Measurements from ENCODE around the gene PARP8.

PARP8 gene

DNA sequence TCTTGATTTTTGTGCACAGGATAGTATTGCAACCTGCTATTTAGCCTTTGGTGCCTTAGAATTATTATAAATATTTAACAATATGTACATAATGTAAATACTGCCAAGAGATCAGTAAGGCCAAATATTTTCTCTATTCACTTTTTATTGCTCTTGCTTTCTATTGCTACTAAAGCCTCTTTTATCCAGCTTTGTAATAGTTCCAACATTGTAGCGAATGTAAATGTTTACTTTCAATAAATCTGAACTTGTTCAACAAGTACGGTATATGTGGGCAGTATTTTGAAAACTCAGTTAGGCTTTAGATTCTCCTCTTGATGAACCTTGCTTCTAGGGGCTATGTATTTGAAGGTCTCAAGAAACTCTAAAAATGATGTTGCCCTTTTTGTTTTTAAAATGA is 179.8 kb downstream of the PARP8 start:
- no peak for DNase-seq (ENCODE audit: low read depth)

DNA sequence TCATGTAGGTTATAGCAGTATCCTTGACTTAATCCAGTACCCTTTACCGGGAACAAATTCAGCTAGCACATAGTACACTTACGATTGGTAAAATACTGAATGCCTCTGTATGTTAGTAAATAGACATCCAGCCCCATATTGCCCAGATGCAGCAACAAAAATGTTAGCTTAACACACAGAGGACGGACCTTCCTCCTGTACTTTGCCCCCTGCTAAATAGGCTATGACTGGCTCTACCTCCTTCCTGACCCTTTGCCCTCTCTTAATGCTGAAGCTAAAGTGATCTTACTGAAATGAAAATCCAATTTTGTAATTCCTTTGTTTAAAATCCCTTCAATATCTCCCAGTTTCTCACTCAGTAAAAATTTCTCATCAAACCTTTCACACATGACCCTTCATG is 183.1 kb downstream of the PARP8 start:
- no peak for DNase-seq (ENCODE audit: low read depth)

DNA sequence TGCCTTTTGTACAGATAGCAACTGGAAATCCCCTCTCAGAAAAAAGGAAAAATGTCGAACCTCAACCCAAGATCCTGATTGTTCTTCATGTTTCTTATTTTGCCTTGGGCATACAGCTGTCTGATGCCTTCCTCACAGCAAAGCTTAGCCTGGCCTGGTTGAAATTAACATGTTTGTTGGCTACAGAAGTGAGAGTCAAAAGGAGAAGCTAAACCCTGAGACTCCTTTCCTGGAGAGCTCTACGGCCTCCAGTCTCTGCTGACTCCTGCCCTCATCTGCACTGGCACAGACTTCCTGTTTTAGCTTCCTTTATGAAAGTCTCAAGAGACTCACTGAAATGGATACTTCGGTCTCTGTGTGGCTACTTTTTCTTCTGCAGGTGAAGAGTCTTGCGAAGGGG is 186.7 kb downstream of the PARP8 start:
- no peak for DNase-seq (ENCODE audit: low read depth)

DNA sequence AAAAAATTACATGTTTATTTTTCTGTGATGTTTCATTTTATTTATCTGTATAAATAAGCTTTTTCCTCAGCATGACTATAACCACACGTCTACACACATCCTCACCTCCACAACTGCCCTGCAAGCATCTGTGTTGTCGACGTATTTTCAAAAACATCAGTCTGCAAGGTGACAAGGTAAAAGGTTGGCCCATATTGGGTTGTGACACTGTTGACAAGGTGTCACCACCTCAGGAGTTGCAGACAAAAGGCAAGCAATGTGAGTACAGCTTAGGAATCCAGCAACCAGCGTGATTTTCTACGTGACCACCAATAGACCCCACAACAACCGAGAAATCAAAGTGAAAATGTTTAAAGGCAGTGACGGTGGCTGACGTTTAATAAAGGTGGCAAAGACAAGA is 187.6 kb downstream of the PARP8 start:
- DNase-seq (ENCODE audit: low read depth) = no peak

DNA sequence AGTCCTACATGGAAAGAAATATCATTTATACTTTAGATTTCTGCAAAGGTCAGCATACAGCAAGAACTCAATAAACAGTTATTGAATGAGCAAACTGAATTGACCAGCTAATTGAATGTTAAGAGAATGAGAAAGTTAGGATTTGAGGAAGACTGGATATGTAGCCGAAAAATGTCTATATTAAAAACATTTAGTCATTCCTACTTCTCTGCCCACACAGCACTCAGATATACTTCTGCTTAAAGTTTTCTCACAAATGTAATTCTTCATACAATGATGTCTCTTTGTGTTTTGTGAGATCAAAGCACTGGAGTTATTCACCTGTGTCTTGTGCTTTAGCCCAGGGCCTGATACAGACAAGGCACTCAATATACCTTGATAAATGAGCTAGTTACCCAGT is 188.6 kb downstream of the PARP8 start:
- no peak for DNase-seq (ENCODE audit: low read depth)

DNA sequence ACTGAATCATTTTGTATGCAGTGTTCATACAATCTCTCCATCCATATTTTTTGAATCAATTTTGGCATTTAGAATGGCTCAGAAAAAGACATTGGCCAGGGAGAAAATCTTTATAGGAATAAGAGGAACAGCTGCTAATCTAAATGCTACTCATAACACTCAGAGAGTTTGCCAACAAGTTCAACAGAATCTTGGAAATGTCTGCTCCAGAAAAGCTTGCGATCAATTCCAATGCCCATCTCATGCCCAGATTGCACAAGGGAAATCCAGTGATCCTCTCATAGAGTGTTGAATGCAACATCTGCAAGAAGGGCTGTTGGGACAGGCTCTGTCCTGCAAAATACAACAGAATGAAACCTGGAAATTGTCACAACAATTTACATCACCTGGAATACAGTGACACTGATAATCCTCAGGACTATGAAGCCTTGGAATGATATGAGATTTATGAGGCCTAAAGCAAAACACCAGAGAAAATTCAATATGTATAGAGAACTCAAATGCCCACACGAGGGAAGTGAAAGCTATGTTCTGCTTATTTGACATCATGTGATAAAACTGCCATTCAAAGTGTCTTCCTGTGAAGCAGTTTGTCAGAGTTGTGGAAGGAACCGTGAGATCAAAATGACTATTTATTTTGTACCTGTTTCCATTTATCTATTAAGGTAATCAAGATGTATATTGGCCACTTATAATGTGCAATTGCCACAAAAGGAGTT is 190.1 kb downstream of the PARP8 start:
- DNase-seq (ENCODE audit: low read depth) = no peak

DNA sequence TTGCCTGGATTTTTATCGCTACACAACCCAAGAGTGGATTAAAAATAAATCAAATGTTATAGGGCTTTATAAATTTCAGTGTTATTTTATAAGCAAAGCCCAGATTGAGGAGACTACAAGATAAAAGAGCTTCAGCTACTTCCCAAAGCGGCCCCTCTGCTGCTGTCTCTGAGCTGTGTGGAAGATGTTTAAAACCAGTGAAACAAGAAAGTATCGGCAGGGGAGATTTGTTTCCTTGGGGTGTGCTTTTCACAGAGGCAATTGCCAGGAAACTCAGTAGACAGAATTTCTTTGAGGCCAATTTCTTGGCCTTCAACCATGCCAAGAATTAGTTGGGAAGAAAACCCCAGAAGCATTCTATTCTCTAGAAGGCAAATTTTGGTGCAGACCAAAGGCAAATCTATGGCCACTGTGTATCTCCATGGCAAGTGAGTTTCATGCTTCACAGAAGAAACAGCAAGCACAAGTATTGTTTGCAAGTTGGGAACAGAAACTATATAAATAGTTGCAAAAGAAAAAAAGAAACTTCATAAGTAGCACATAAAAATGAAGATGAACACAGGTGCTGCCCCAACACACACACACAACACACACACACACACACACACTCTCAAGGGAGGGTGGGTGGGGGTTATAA is 197.2 kb downstream of the PARP8 start:
- DNase-seq (ENCODE audit: low read depth) = no peak

DNA sequence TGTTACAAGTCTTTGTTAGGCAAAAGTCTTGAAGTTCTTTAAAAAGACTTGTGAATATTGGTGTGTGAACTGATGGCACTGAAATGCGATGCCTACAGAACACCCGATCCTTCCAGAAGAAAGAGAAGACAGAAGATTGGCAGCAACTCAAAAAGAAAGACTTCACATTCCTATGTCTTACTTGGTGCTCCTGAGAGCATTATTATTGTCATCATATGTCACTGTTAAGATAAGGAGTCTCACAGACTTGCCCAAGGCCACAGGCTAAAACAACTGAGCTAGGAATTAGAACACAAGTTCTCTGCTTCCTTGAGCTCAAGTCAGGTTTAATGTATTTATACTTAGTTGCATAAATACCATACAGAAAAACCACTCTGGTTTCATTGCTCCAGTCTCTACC is 198.0 kb downstream of the PARP8 start:
- DNase-seq (ENCODE audit: low read depth) = no peak

DNA sequence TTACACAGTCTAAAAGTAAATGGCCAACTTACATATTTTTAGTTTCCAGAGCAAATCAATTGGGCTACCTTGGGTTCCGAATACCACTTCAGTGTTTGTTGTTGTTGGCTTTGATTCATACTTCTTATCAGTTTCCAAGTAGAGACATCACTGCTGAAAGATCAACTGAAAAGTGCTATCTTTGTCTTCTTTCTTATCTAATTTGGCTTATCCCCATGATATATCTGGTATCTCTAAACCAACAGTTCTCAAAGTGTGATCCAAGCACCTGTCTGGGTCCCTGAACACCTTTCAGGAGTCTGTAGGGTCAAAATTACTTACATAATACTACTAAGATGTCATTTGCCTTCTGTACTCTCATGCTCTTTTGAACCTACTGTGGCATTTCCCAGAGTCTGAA is 200.0 kb downstream of the PARP8 start:
- DNase-seq (ENCODE audit: low read depth) = no peak

DNA sequence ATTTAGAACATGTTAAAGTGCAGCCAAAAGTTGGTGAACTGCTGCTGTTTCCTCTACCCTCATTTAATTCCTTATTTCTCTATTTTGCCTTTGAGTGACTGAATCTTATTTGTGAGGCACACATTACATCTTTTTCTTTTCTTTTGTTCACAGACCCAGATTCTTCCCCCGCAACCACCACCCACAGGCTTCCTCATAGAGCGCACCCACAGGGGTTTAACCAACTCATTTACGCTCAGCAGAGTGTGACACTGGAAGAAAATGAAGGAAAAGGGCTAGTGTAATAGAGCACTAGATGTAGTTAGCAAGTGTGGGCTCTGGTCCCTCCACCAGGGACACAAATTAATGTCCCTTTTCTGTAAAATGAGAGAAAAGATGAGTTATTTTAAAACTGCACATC is 200.7 kb downstream of the PARP8 start:
- DNase-seq (ENCODE audit: low read depth) = no peak

DNA sequence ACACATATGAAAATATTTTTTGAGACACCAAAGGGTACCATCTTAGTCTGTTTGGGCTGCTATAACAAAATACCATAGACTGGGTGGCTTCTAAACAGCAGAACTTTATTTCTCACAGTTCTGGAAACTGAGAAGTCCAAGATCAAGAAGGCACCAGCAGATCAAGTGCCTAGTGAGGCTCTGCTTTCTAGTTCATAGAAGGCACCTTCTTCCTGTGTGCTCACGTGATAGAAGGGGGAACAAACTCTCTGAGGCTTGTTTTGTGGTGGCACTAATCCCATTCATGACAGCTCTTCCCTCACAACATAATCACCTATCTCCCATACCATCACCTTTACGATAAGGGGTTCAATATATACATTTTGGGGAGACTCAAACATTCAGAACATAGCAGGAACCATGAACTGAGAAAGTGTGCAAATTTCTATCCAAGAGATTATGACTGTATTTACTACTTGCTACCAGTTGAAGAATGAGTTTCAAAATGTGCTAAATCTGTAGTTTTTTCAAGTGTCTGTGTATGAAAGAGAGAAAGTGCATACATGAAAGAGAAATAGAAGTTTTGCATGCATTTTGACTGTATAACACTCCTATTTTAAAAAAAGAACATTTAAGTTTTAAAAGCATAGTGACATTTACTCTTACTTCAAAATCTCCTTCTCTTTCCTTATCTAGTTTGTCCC is 207.3 kb downstream of the PARP8 start:
- no peak for DNase-seq (ENCODE audit: low read depth)

DNA sequence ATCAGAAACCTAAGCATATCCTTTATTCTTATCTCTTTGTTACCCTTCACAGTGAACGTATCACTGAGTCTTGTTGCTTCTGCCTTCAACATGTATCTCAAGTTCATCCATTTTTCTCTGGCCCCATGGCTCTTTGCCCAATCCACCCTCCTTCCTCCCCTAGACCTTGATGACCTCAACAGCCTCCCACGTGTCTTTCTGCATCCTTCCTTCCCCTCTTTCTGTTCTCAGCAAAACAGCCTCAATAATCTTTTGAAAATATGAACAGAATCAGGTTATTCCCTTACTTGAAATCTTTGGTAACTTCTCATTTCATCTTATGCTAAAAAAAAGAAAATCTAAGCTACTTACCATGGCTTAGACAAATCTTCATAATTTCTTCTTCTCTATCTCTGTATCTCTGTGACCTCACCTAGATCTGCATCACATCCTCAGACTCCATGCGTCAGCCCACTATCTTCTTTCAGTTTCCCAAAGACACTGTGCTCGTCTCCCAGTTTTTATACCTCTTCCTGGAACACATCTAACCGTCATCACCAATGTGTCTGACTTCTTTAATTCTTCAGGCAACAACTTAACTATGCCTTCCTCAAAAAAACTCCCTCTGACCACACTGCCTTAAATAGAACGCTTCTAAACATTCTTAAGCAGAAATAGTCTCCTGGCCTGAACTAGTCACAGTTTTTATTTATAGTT is 208.0 kb downstream of the PARP8 start:
- peak; percentile 0 for DNase-seq (ENCODE audit: low read depth)

DNA sequence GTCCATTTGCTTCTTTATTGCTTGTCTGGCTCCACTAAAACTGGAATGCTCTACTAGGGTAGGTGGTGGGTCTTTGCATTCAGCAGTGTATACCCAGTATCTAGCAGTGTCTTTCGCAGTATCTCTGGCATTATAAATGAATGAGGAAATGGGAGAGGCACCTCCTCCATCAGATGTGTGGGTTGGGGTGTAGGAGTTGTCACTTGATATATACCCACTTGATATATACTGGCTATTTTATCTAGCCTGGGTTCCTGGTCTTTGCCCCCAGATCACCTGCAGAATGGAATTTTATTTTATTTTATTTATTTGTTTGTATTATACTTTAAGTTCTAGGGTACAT is 208.5 kb downstream of the PARP8 start:
- no peak for DNase-seq (ENCODE audit: low read depth)

DNA sequence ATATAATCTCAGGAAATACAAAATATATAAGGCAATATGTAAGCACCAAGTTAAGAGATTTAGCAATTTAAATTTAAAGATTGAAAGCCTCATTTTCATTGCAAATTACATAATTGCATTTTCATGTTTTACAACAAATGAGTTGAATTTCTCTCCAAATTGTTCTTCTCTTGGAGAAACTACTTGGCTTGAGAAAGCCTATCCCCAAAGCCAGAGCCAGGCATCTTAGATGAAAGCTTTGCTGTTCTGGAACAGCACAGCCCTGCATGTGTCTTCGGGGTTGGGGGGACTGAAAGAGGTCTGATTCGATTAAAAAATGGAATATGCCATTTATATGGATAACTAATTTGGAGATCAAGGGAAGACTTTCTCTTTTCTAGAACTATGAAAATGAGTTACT is 212.0 kb downstream of the PARP8 start:
- DNase-seq (ENCODE audit: low read depth) = no peak

DNA sequence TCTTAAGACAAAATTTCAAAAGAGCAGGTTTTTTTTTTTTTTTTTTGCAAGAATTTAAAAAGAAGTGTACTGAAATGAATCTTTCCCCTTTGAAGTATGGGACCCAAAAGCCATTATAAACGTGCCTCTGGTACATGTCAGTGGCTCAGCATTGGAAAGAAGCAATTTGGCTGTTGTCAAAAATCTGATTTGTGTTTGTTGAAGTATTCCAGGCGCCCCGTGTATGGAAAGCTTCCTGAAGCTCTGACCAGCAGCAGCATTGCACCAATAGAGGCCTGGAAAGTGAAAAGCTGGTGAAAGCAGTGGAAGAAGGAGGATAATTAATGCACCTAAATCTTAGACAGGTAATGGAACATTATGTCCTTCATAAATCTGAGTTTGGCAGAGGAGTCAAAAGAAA is 215.0 kb downstream of the PARP8 start:
- no peak for DNase-seq (ENCODE audit: low read depth)

DNA sequence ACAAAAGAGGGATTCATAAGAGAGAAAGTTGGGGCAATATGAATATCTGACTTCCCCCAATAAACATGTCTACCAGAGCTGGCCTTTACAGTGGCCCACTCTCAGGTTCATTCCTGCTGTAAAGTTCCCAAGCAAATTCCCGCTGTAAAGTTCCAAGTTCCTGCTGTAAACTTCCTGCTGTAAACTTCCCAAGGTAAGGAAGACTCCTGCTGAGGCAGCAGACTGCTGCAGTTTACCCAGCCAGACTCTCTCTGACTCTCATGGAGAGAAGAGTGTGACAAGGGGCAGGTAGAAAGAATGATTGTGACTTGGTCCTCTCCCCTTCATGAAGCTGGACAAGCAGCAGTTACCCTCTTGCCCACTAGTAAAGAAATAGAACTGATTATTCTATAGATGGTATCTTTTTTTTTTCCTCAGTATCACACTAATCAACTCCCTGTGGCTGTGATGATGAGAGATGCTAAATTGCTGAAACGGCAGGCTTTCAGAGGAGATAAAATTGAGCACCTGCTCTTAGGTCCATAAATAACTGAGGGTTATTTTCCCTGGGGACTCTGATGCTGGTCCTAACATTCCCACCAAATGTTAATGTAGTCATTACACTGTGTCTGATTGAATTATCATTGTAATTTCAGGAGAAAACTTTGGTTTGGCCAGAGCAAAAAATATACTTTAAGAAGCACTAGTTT is 220.4 kb downstream of the PARP8 start:
- DNase-seq (ENCODE audit: low read depth) = no peak

DNA sequence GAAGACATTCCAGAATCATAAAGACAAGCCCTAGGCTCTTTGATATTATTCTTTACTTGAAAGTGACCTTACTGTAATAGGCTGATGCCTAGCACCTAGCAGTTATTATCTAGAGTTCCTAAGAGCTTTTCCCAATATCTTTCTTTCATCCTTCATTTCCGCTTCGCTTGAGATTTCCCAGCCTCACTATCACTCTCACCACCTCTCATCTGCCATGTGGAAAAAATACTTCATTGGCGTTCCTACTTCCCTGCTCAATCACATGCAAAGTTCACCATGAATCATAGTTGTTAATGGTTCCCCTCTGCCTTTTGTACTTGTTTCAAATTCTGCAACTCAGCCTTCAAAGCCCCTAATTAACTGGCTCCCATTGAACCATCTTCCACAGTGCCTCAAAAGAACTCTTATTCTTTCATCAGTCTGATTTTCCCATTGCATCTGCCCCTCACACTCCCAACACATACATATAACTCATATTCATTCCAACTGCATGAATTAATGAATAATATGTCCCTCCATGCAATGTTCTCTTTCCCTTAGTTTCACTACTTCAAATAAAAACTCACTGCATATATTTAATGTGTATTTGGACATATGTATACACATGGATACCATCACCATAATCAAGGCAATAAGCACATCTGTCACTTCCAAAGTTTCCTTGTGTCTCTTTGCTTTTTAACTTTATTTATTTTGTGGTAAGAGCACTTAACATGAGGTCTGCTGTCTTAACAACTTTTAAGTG is 221.6 kb downstream of the PARP8 start:
- no peak for DNase-seq (ENCODE audit: low read depth)

DNA sequence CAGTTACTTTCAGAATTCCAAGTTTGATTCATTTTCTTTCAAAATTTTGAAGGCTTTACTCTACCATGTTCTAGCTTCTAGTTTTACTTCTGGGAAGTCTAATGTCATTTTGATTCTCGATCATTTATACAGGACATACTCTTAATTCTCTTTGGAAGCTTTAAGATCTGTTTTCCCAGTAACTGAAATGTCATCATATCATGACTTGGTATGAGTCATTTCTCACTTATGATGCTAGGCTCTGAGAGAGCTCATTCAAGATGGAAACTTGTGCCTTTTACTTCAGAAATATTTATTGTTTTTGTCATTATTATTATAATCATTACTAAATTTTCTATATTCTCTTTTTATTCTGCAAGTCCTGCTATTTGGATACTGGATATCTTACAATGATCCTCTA is 222.3 kb downstream of the PARP8 start:
- no peak for DNase-seq (ENCODE audit: low read depth)

DNA sequence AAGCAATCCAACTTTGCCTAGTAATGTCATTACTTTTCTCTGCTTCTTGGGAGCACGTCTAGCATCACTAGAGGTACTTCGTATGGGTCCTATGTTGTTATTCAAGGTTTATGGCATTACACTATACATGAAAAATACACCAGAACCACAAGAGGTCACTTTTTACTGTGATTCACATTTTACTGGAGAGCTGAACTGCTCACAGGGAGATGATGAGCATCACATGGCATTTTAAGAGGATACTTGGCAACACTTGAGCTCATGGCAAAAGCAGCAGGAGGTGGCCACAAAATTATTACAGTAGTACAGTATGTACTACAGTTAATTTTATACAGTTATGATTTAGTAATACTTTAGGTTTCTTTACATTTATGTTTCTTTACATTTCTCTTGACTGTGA is 223.4 kb downstream of the PARP8 start:
- peak; percentile 3 for DNase-seq (ENCODE audit: low read depth)

Data from EH (cell line).